ENCODE results near the gene SLC29A2. TPM values are rescaled to one million over a fixed set of nuclear protein-coding genes. Genes with fewer than 3 reads are reported as not detected.

The SLC29A2 gene
- total RNA-seq, 1 experiment from 2014 or later = 39.7 TPM

- no peak for TF ChIP-seq POLR2A (IDR thresholded peaks at IDR 0.05; ENCODE audit: borderline replicate concordance, extremely low read depth, insufficient read depth, insufficient read length)
Observed at GRCh38 chr11:66333896-66334604, 37.5 kb downstream of the SLC29A2 start (continued).

GRCh38 chr11:66333220-66333877, 38.2 kb downstream of the SLC29A2 start:
- ChIA-PET CTCF (interaction anchor here (0.7 kb wide), 1 partner anchor 21 kb away, joined by 3 read pairs; no protein-coding TSS in a partner anchor), POLR2A (no interaction called here), RAD21 (ENCODE audit: low non-redundant PET in 1 of 2, low total read pairs in 2 of 2, uncharacterized antibody in 2 of 2, unreplicated experiment in 2 of 2) (no interaction called here)
- peaks cover 21 to 49% of the 10 kb centered on the region in 2 experiments for H3K4me1 ChIP-seq (ENCODE audit: control insufficient read depth in 1 of 2, insufficient read depth in 2 of 2, low read length in 2 of 2)
- H3K4me3 ChIP-seq (replicated peaks in 1 of 2; ENCODE audit: low read depth in 1 of 2, low read length in 2 of 2) = no peak overlapping the region
- no peak overlapping the region for H3K27ac ChIP-seq (ENCODE audit: low read depth, low read length)
- H3K9me2 ChIP-seq (ENCODE audit: insufficient read depth) = no peaks in the 10 kb centered on the region
- no peak overlapping the region for H3K9ac ChIP-seq (ENCODE audit: low read length)
- no TSS peak for BruUV-seq (replicated peaks)
- peaks cover 3 to 16% of the 10 kb centered on the region in 2 experiments; a peak in 3 of 4 replicates for H3K36me3 ChIP-seq (ENCODE audit: control insufficient read depth in 1 of 2, insufficient read depth in 2 of 2, low read length in 2 of 2)
- H4K20me1 ChIP-seq (ENCODE audit: insufficient read depth) = no peaks in the 10 kb centered on the region
- no peaks in the 10 kb centered on the region for H3K27me3 ChIP-seq (ENCODE audit: insufficient read depth, low read length)
- no peak for DNase-seq (ENCODE audit: low read depth, low spot score)
- peaks cover 16% of the 10 kb centered on the region; the same call in 1 of the 2 replicates for H3K79me2 ChIP-seq (ENCODE audit: insufficient read depth, low read length)
- H2AFZ ChIP-seq (ENCODE audit: low read depth, low read length, poor library complexity, severe bottlenecking) = no peak overlapping the region
- no peaks in the 10 kb centered on the region for H3K9me3 ChIP-seq (ENCODE audit: control insufficient read depth in 1 of 2, insufficient read depth in 1 of 2, low read depth in 1 of 2, low read length in 2 of 2)
- intact Hi-C loops (cut with micrococcal nuclease) = no loop called here
- H3K4me2 ChIP-seq (ENCODE audit: low read length) = no peak overlapping the region
- ATAC-seq = no peak
- TF ChIP-seq REST (IDR thresholded peaks at IDR 0.05; ENCODE audit: low read depth) (no peak), CBX3 (IDR thresholded peaks at IDR 0.05; ENCODE audit: low read depth) (no peak), SIN3A (IDR thresholded peaks at IDR 0.05; ENCODE audit: low read depth) (no peak), CEBPB (IDR thresholded peaks at IDR 0.05; ENCODE audit: low read depth) (no peak), ZFX (IDR thresholded peaks at IDR 0.05) (no peak), JUND (IDR thresholded peaks at IDR 0.05) (no peak), EGR1 (IDR thresholded peaks at IDR 0.05; ENCODE audit: low read depth) (no peak), MAX (IDR thresholded peaks at IDR 0.05) (no peak), RAD21 (IDR thresholded peaks at IDR 0.05; ENCODE audit: low read depth) (no peak), ELF1 (IDR thresholded peaks at IDR 0.05; ENCODE audit: borderline replicate concordance, low read depth) (no peak), ZNF274 (IDR thresholded peaks at IDR 0.05; ENCODE audit: low read depth, low read length) (no peak), CTCF (IDR thresholded peaks at IDR 0.05 in 2 of 3, conservative IDR thresholded peaks at IDR 0.05 in 1 of 3; ENCODE audit: borderline replicate concordance in 1 of 3, insufficient read depth in 1 of 3, low read depth in 2 of 3, low read length in 2 of 3) (no peak), YY1 (IDR thresholded peaks at IDR 0.05; ENCODE audit: extremely low read depth, insufficient replicate concordance, low read depth, low read length) (no peak), FOSL1 (IDR thresholded peaks at IDR 0.05; ENCODE audit: low read depth) (no peak), SP1 (IDR thresholded peaks at IDR 0.05; ENCODE audit: low read depth) (no peak), ZBTB33 (IDR thresholded peaks at IDR 0.05; ENCODE audit: extremely low read depth, insufficient replicate concordance, low read length) (no peak)

Data from HCT116 (cell line).